Progenitor cell of endocrine pancreas (in vitro differentiated cells): Measurements from ENCODE around the gene RTP5. TPM values are rescaled to one million over a fixed set of nuclear protein-coding genes. Genes with fewer than 3 reads are reported as not detected.

Source experiments
- DNase-seq: peaks from one replicate; pipeline ENCODE4 v3.0.0; 2021; ENCODE audit warnings: low spot score; ENCODE audit not compliant: unreplicated experiment
- H3K27ac Mint-ChIP-seq: 2 replicates; pipeline ENCODE4 v1.8.0; 2021; ENCODE audit warnings: mild to moderate bottlenecking, moderate library complexity, mixed read lengths
- H3K27me3 Mint-ChIP-seq: 2 replicates; pipeline ENCODE4 v1.8.0; 2021; ENCODE audit warnings: mixed read lengths
- H3K36me3 Mint-ChIP-seq: 2 replicates; pipeline ENCODE4 v1.8.0; 2022; ENCODE audit warnings: mixed read lengths; ENCODE audit not compliant: insufficient read depth
- H3K4me1 Mint-ChIP-seq: 2 replicates; pipeline ENCODE4 v1.8.0; 2021; ENCODE audit warnings: low read depth, mixed read lengths
- H3K4me3 Mint-ChIP-seq: 2 replicates; pipeline ENCODE4 v1.8.0; 2021; ENCODE audit warnings: low read depth, mild to moderate bottlenecking, moderate library complexity, mixed read lengths
- H3K9me3 Mint-ChIP-seq: 2 replicates; pipeline ENCODE4 v1.8.0; 2021; ENCODE audit warnings: low read depth, mixed read lengths
- total RNA-seq: library from RNA; stranded (reverse); gene quantifications from 2 replicates; pipeline ENCODE4 v1.2.1, GENCODE V29; 2021
- TF ChIP-seq, protein P1 (sequence below): fragments of 200-600 bp; sonication (generic); IDR thresholded peaks from one replicate; pipeline ENCODE4 v1.5.0; 2021; ENCODE audit warnings: antibody characterized with exemption, mild to moderate bottlenecking; ENCODE audit not compliant: unreplicated experiment

RTP5 gene
- total RNA-seq, 1 donor from 2014 or later = not detected

DNA sequence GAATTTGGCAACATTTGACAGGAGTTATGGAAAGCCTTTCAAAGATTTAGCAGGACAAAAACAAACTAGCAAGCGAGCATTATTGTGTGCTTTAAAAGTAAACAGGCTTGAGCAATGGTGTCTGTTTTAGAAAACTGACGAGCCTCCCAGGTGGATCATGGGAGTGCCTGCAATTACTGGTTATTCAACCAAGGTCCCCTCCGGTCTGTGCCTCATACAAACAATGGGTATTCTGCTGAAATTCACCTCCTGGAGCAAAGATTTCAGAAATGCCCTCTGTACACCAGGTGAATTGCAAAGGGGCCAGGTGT lies 22.4 kb downstream of the RTP5 start:
- H3K4me1 Mint-ChIP-seq = peaks cover 2% of the 10 kb centered on the region
- H3K4me3 Mint-ChIP-seq = no peak overlapping the region
- no peak for DNase-seq
- H3K27me3 Mint-ChIP-seq = no peaks in the 10 kb centered on the region
- no peak overlapping the region for H3K27ac Mint-ChIP-seq
- peaks cover 4% of the 10 kb centered on the region for H3K9me3 Mint-ChIP-seq
- H3K36me3 Mint-ChIP-seq = peaks cover 3% of the 10 kb centered on the region
- TF ChIP-seq, protein P1, sequence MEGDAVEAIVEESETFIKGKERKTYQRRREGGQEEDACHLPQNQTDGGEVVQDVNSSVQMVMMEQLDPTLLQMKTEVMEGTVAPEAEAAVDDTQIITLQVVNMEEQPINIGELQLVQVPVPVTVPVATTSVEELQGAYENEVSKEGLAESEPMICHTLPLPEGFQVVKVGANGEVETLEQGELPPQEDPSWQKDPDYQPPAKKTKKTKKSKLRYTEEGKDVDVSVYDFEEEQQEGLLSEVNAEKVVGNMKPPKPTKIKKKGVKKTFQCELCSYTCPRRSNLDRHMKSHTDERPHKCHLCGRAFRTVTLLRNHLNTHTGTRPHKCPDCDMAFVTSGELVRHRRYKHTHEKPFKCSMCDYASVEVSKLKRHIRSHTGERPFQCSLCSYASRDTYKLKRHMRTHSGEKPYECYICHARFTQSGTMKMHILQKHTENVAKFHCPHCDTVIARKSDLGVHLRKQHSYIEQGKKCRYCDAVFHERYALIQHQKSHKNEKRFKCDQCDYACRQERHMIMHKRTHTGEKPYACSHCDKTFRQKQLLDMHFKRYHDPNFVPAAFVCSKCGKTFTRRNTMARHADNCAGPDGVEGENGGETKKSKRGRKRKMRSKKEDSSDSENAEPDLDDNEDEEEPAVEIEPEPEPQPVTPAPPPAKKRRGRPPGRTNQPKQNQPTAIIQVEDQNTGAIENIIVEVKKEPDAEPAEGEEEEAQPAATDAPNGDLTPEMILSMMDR = no peak

DNA sequence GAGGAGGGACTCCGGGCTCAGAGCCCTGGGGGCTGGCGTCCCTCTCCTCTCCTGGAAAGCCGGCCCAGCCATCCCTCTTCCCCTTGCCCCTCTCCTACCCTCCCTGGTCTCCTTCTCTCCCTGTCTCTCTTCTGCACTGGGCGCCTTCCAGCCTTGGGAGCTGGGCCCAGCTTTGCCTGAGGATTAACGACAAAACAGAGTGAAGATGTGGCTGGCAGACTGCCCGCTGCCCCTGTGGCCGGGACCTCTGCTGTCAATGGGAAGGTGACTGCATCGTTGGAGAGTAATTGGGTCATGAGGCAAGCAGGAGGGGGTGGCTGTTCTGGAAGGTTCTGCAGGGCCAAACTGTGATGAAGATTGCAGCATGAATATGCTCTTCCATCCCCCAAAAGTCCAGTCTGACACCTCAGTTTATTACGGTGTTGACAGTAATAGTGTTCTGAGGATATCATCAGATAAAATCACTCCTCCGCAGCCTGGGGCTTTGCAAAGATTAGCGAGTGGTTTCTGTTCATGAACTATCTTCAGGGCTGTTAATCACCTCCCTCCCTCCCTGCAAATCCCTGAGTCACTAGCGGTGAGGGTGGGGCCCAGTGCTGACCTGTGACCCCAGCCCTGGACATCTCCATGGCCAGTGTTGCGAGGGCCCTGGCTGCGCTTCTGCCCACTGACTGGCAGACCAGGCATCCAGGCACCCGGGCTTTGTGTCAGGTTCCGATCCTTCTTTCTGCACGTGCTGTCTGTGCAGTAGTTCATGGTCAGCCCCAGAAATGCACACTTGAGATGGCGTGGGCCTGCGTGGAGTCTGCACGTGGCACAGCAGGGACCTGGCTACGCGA lies 23.0 kb downstream of the RTP5 start:
- Mint-ChIP-seq H3K27me3 (no peaks in the 10 kb centered on the region), H3K36me3 (peaks cover 3% of the 10 kb centered on the region), H3K27ac (no peak overlapping the region), H3K4me3 (no peak overlapping the region), H3K4me1 (peaks cover 2% of the 10 kb centered on the region), H3K9me3 (peaks cover 4% of the 10 kb centered on the region)
- TF ChIP-seq, protein P1 = no peak
- DNase-seq = no peak

DNA sequence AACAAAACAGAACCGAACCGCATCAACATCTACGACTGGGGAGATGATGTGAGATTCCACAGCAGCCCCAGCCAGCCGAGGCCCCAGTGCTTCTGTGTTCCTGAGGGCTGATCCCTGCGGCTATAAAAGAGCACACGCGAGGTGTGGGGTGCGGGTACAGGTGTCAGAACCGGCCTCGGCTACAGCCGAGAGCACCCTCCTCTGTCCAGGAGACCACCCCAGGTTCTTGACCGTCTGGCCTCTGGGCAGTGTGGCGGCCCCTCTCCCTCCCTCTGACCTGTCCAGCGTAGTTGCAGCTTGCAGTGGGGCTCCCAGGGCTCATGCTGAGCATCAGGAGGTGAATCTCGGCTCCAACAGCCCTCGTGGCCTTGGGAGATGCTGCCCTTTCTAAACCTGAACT lies 23.7 kb downstream of the RTP5 start:
- H3K36me3 Mint-ChIP-seq = peaks cover 2% of the 10 kb centered on the region
- DNase-seq = no peak
- H3K27me3 Mint-ChIP-seq = no peaks in the 10 kb centered on the region
- peaks cover 2% of the 10 kb centered on the region for H3K4me1 Mint-ChIP-seq
- no peak overlapping the region for H3K4me3 Mint-ChIP-seq
- H3K9me3 Mint-ChIP-seq = peaks cover 4% of the 10 kb centered on the region
- TF ChIP-seq, protein P1 = no peak
- no peak overlapping the region for H3K27ac Mint-ChIP-seq

DNA sequence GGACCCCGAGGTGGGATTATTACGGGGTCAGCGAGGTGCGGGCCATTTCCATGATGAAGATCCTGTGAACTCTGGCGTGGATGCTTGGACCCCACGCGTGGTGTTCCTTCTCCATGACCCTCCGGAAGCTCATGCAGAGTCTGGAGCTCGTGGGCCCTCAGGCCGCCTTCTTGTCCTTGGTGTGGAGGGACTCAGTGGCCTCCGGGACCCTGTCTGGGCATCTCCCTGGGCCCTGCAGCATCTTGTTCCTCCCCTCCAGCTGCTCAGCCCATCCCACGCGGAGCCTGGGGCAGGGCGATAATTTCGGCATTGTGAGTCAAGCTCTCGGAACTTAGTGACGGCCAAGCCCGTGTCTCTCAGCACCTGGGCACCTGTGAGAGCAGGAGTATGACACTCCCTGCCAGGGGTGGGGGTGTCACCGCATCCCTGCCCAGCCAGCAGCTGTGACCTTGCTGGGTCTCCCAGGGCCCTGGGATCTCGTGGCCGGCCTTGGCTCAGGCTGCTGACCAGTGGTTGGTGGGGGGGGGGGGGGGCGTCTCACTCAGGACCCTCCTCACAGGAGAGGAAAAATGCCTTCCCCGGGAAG lies 24.6 kb downstream of the RTP5 start:
- H3K36me3 Mint-ChIP-seq = peaks cover 1% of the 10 kb centered on the region
- peaks cover 2% of the 10 kb centered on the region for H3K9me3 Mint-ChIP-seq
- TF ChIP-seq, protein P1 = no peak
- no peak overlapping the region for H3K27ac Mint-ChIP-seq
- H3K4me3 Mint-ChIP-seq = no peak overlapping the region
- DNase-seq = no peak
- peaks cover 2% of the 10 kb centered on the region for H3K4me1 Mint-ChIP-seq
- H3K27me3 Mint-ChIP-seq = no peaks in the 10 kb centered on the region

GRCh38 chr2:241894681-241895426 lies 25.3 kb downstream of the RTP5 start:
- no peak overlapping the region for H3K4me3 Mint-ChIP-seq
- no peak for DNase-seq
- H3K36me3 Mint-ChIP-seq = no peaks in the 10 kb centered on the region
- TF ChIP-seq, protein P1 = no peak
- H3K4me1 Mint-ChIP-seq = peaks cover 2% of the 10 kb centered on the region
- peaks cover 3% of the 10 kb centered on the region for H3K27me3 Mint-ChIP-seq
- no peak overlapping the region for H3K27ac Mint-ChIP-seq
- H3K9me3 Mint-ChIP-seq = no peaks in the 10 kb centered on the region
